Measurements from ENCODE around the gene RBM23. TPM values are rescaled to one million over a fixed set of nuclear protein-coding genes. Genes with fewer than 3 reads are reported as not detected.

The RBM23 gene
- total and polyA plus RNA-seq, 2 donors (not counting 3 experiments of a cell fraction or from before 2014, with no cell fraction given) = 67.7 to 68.9 TPM

- H3K9ac ChIP-seq (replicated peaks; ENCODE audit: extremely low read depth, insufficient read depth, low read length) = no peak overlapping the region
- DNase-seq (ENCODE audit: low read depth, low spot score) (no peak), FAIRE-seq (no peak)
- H3K9me1 ChIP-seq (replicated peaks; ENCODE audit: control insufficient read depth, extremely low read depth, insufficient read depth, low read length) = no peaks in the 10 kb centered on the region
- BruUV-seq (replicated peaks) = no TSS peak
- H4K20me1 ChIP-seq (replicated peaks; ENCODE audit: control insufficient read depth, extremely low read depth, insufficient read depth, low read length) = no peaks in the 10 kb centered on the region
- no peak overlapping the region for H3K4me3 ChIP-seq (replicated peaks in 1 of 3; ENCODE audit: insufficient read depth in 1 of 3, low read depth in 1 of 3, low read length in 3 of 3)
- no peaks in the 10 kb centered on the region for H3K4me1 ChIP-seq (ENCODE audit: control insufficient read depth, extremely low read depth, insufficient read depth, low read length)
- no peaks in the 10 kb centered on the region for H3K9me3 ChIP-seq (replicated peaks; ENCODE audit: control insufficient read depth, insufficient read depth, low read length)
- no peaks in the 10 kb centered on the region for H3K36me3 ChIP-seq (ENCODE audit: control insufficient read depth in 2 of 2, extremely low read depth in 1 of 2, insufficient read depth in 2 of 2, low read length in 2 of 2)
- no peaks in the 10 kb centered on the region for H3K79me2 ChIP-seq (ENCODE audit: control insufficient read depth, insufficient read depth, low read length)
- CTCF ChIA-PET = interaction anchor here (0.7 to 11.4 kb wide), 6 partner anchors 12 to 325 kb away, joined by 3 to 80 read pairs (median 4); partner anchors contain the start of gene LRP10
- no peak overlapping the region for H3K4me2 ChIP-seq (ENCODE audit: insufficient read depth, low read length)
- H2AFZ ChIP-seq (ENCODE audit: low read depth, low read length) = no peak overlapping the region
- TF ChIP-seq POLR2A (IDR thresholded peaks at IDR 0.05; ENCODE audit: low read depth, low read length) (no peak), CTCF (IDR thresholded peaks at IDR 0.05; ENCODE audit: extremely low read depth in 1 of 2, insufficient read depth in 1 of 2, low read depth in 1 of 2, low read length in 2 of 2) (no peak), POLR2AphosphoS5 (IDR thresholded peaks at IDR 0.05; ENCODE audit: insufficient read depth, low read depth, low read length) (no peak), GATA2 (IDR thresholded peaks at IDR 0.05; ENCODE audit: insufficient read depth, insufficient read length, low read depth, low read length) (no peak), MYC (IDR thresholded peaks at IDR 0.05; ENCODE audit: low read depth, low read length) (no peak), EZH2 (IDR thresholded peaks at IDR 0.05; ENCODE audit: borderline replicate concordance, low read depth, low read length, severe bottlenecking) (no peak), MAX (IDR thresholded peaks at IDR 0.05; ENCODE audit: insufficient read depth, insufficient read length) (no peak), FOS (IDR thresholded peaks at IDR 0.05; ENCODE audit: borderline replicate concordance, insufficient read depth, low read length) (no peak), JUN (IDR thresholded peaks at IDR 0.05; ENCODE audit: borderline replicate concordance, insufficient read depth, insufficient read length, low read depth) (no peak)
- POLR2A ChIA-PET = no interaction called here
- no peak overlapping the region for H3K27ac ChIP-seq (ENCODE audit: insufficient read depth, low read depth, low read length)
- no peaks in the 10 kb centered on the region for H3K27me3 ChIP-seq (ENCODE audit: control insufficient read depth in 2 of 2, insufficient read depth in 2 of 2, low read length in 2 of 2)
- dilution Hi-C loops (cut with MboI; ENCODE audit: extremely low pct_ligation_motif_present, low sequenced_read_pairs) (no loop called here), intact Hi-C loops (cut with micrococcal nuclease) (loop anchor here (1.0 kb wide), 1 partner anchor 12 kb away; no protein-coding TSS in a partner anchor)
Observed at GRCh38 chr14:22884076-22884737, 34.7 kb downstream of the RBM23 start.

All from endothelial cell of umbilical vein (primary cell).